Naive thymus-derived CD4-positive, alpha-beta T cell (primary cell): ENCODE data around the gene ANXA10. TPM values are rescaled to one million over a fixed set of nuclear protein-coding genes. Genes with fewer than 3 reads are reported as not detected.
"Not testable (repeated sequence)": the region's sequence is repeated elsewhere in the genome, so short reads cannot be mapped to it uniquely, and the experiment has no call there.

ENCODE experiments used
- ATAC-seq: fragments of 150-1000 bp; cut with Tn5 transposase; 2 replicates; pipeline ENCODE4 v1.10.0; 2021; ENCODE audit warnings: mild to moderate bottlenecking, moderate library complexity
- CTCF ChIA-PET: fragments of 350-600 bp; sonication (Branson Sonifier 250); formaldehyde crosslinking; loops from one replicate; lab custom pipeline; 2021; ENCODE audit warnings: antibody characterized with exemption; lab: Charles Lee
- POLR2A ChIA-PET: fragments of 350-600 bp; sonication (Branson Sonifier 250); formaldehyde crosslinking; loops from one replicate; lab custom pipeline; 2021; ENCODE audit warnings: antibody characterized with exemption, inconsistent platforms; lab: Charles Lee
- DNase-seq, 9 donors: peaks; one replicate each; pipeline versions ENCODE4 v3.0.0 to v3.0.0-alpha.2; 2020 to 2022; ENCODE audit warnings: mixed read lengths in 1 of 9
- H3K27ac ChIP-seq: one replicate; pipeline ENCODE4 v1.7.0; 2013; ENCODE audit warnings: mild to moderate bottlenecking, low read depth, low read length, moderate library complexity
- H3K27me3 ChIP-seq, 2 donors: one replicate each; pipeline ENCODE4 v1.7.0; 2013; ENCODE audit warnings: low read length in 2 of 2, mild to moderate bottlenecking in 2 of 2, moderate library complexity in 2 of 2; ENCODE audit not compliant: control insufficient read depth in 2 of 2, insufficient read depth in 2 of 2
- H3K36me3 ChIP-seq, 3 experiments: 1 replicate in 2 of 3; 2 replicates in 1 of 3; pipeline ENCODE4 v1.7.0; 2013; ENCODE audit warnings: low read length in 3 of 3, mild to moderate bottlenecking in 3 of 3, moderate library complexity in 1 of 3; ENCODE audit not compliant: insufficient read depth in 3 of 3, control insufficient read depth in 2 of 3
- H3K4me1 ChIP-seq, 2 donors: one replicate each; pipeline ENCODE4 v1.7.0; 2013; ENCODE audit warnings: low read length in 2 of 2, mild to moderate bottlenecking in 2 of 2, moderate library complexity in 1 of 2; ENCODE audit not compliant: control insufficient read depth in 2 of 2, insufficient read depth in 2 of 2
- H3K4me3 ChIP-seq: 2 replicates; pipeline ENCODE4 v1.7.0; 2013; ENCODE audit warnings: mild to moderate bottlenecking, low read length
- H3K9me3 ChIP-seq, 3 experiments: 1 replicate in 2 of 3; 2 replicates in 1 of 3; pipeline ENCODE4 v1.7.0; 2013; ENCODE audit warnings: low read length in 3 of 3; ENCODE audit not compliant: control insufficient read depth in 2 of 3
- H3K27ac Mint-ChIP-seq, 9 donors: one replicate each; pipeline ENCODE4 v1.8.0; 2020 to 2022; ENCODE audit warnings: mixed read lengths in 9 of 9, mild to moderate bottlenecking in 8 of 9, moderate library complexity in 5 of 9, inconsistent platforms in 2 of 9
- H3K27me3 Mint-ChIP-seq, 5 donors: one replicate each; pipeline ENCODE4 v1.8.0; 2021 to 2022; ENCODE audit warnings: mixed read lengths in 5 of 5, mild to moderate bottlenecking in 1 of 5
- H3K36me3 Mint-ChIP-seq, 5 donors: one replicate each; pipeline ENCODE4 v1.8.0; 2020 to 2022; ENCODE audit warnings: mixed read lengths in 5 of 5, mild to moderate bottlenecking in 3 of 5, inconsistent platforms in 1 of 5
- H3K4me1 Mint-ChIP-seq, 7 donors: one replicate each; pipeline ENCODE4 v1.8.0; 2020 to 2022; ENCODE audit warnings: mixed read lengths in 7 of 7, mild to moderate bottlenecking in 3 of 7, inconsistent platforms in 1 of 7
- H3K4me3 Mint-ChIP-seq, 10 donors: one replicate each; pipeline ENCODE4 v1.8.0; 2020 to 2022; ENCODE audit warnings: mild to moderate bottlenecking in 10 of 10, mixed read lengths in 10 of 10, moderate library complexity in 6 of 10, inconsistent platforms in 2 of 10
- H3K9me3 Mint-ChIP-seq, 11 donors: one replicate each; pipeline ENCODE4 v1.8.0; 2020 to 2022; ENCODE audit warnings: mixed read lengths in 11 of 11, mild to moderate bottlenecking in 4 of 11, inconsistent platforms in 1 of 11, moderate library complexity in 1 of 11
- intact Hi-C, 2 donors: fragments of 100-400 bp; cut with micrococcal nuclease; formaldehyde crosslinking; loops; one replicate each; pipeline ENCODE4 v1.15.1; 2023
- polyA plus RNA-seq, 2 donors: library from polyadenylated mRNA; unstranded; fragments of 300-500 nt; fragmentation: Illumina TruSeq; gene quantifications; one replicate each; pipeline ENCODE4 v1.2.3, GENCODE V29; 2021
- total RNA-seq, 6 experiments: library from RNA in 5 of 6; stranded (reverse) in 5 of 6; gene quantifications; 1 replicate in 5 of 6; 2 replicates in 1 of 6; pipeline ENCODE4 v1.2.3 and lab custom pipeline; 2021 to 2026

ANXA10 gene
- total and polyA plus RNA-seq, 7 experiments from 2014 or later, result not detected

DNA sequence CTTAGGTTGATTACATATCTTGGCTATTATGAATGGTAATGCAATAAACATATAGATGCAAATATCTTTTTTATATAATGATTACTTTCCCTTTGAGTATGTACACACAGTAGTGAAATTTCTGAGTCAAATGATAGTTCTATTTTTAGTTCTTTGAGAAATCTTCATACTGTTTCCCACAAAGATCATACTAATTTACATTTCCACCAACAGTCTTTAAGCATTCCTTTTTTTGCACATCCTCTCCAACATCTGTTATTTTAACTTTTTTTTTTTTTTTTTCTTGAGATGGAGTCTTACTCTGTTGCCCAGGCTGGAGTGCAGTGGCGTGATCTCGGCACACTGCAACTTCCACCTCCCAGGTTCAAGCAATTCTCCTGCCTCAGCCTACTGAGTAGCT, 45.4 kb downstream of the ANXA10 start:
- H3K36me3 Mint-ChIP-seq, H3K4me1 ChIP-seq, DNase-seq, intact Hi-C loops, H3K36me3 ChIP-seq, H3K4me1 Mint-ChIP-seq, H3K27me3 ChIP-seq, CTCF ChIA-PET, H3K27ac ChIP-seq, POLR2A ChIA-PET, H3K27ac Mint-ChIP-seq, H3K27me3 Mint-ChIP-seq, H3K9me3 ChIP-seq, ATAC-seq, H3K4me3 Mint-ChIP-seq, H3K9me3 Mint-ChIP-seq, H3K4me3 ChIP-seq: not testable (repeated sequence)

DNA sequence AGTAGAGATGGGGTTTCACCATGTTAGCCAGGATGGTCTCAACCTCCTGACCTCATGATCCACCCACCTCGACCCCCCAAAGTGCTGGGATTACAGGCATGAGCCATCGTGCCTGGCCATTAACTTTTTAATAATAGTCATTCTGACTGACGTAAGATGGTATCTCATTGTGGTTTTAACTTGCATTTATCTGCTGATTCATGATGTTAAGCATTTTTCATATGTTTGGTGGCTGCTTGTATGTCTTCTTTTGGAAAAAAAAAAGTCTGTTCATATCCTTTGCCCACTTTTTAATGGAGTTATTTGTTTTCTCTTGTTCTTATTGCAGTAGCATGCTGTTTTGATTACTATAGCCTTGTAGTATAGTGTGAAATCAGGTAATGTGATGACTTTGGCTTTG, 45.8 kb downstream of the ANXA10 start:
- Mint-ChIP-seq H3K36me3 (no peaks in the 10 kb centered on the region), H3K4me3 (no peak overlapping the region), H3K4me1 (no peaks in the 10 kb centered on the region), H3K9me3 (peaks cover 0 to 4% (median 0%) of the 10 kb centered on the region in 11 donors), H3K27me3 (peaks cover 0 to 14% (median 3%) of the 10 kb centered on the region in 5 donors), H3K27ac (no peak overlapping the region)
- Histone ChIP-seq H3K27ac (no peak overlapping the region), H3K4me1 (no peaks in the 10 kb centered on the region), H3K27me3 (no peaks in the 10 kb centered on the region), H3K9me3 (no peaks in the 10 kb centered on the region), H3K4me3 (no peak overlapping the region), H3K36me3 (no peaks in the 10 kb centered on the region)
- DNase-seq (no peak), ATAC-seq (no peak)
- ChIA-PET CTCF (no interaction called here), POLR2A (no interaction called here)
- intact Hi-C loops, result no loop called here

DNA sequence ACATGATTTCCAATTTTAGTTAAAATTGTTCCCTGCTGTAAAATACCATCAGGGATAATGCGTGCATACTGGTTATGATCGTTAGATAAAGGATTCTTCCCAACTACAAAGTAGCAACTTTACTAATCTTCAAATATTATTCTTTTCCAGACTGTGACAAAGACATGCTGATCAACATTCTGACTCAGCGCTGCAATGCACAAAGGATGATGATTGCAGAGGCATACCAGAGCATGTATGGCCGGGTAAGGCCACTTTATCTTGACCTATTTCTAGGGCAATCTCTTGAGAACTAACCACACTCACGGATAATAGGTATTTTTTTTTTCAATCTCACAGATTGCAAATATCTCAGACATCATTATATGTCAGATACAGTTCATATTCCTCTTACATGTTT, 47.0 kb downstream of the ANXA10 start:
- H3K4me1 Mint-ChIP-seq, result no peaks in the 10 kb centered on the region
- POLR2A ChIA-PET, result no interaction called here
- no peak for DNase-seq

DNA sequence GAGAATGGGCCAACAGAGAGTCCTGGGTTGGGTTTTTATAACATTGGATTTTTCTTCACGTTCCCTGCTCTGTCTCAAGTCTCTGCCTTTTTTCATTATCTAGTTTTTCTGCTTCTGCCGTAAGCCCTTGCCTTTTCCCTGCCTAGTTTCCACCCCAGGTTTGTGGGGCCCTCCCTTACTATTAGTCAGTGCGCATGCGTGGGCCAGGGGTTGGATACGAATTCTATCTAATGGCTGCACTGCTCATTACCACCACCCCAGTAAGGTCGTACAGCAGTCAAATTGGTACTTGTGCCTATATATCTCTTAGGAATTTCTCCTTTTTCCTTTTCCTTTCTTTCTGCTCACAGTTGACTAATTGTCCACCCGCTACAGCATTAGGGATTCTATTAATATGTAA, 49.4 kb downstream of the ANXA10 start:
- no peak overlapping the region for H3K27ac Mint-ChIP-seq
- CTCF ChIA-PET, result no interaction called here
- no peak overlapping the region for H3K27ac ChIP-seq

More for the DNA sequence above, 47.0 kb downstream of the ANXA10 start:
- ATAC-seq, result no peak
- Mint-ChIP-seq H3K27ac (no peak overlapping the region), H3K4me3 (no peak overlapping the region), H3K36me3 (no peaks in the 10 kb centered on the region), H3K9me3 (peaks cover 0 to 4% (median 0%) of the 10 kb centered on the region in 11 donors), H3K27me3 (peaks cover 0 to 16% (median 3%) of the 10 kb centered on the region in 5 donors)
- intact Hi-C loops, result no loop called here
- no peak overlapping the region for H3K27ac ChIP-seq
- H3K9me3 ChIP-seq, result no peaks in the 10 kb centered on the region
- H3K36me3 ChIP-seq, result no peaks in the 10 kb centered on the region
- CTCF ChIA-PET, result interaction anchor here (0.8 kb wide), 1 partner anchor 14 kb away, joined by 3 read pairs; no protein-coding TSS in a partner anchor
- H3K4me1 ChIP-seq, result no peaks in the 10 kb centered on the region
- no peaks in the 10 kb centered on the region for H3K27me3 ChIP-seq
- no peak overlapping the region for H3K4me3 ChIP-seq

DNA sequence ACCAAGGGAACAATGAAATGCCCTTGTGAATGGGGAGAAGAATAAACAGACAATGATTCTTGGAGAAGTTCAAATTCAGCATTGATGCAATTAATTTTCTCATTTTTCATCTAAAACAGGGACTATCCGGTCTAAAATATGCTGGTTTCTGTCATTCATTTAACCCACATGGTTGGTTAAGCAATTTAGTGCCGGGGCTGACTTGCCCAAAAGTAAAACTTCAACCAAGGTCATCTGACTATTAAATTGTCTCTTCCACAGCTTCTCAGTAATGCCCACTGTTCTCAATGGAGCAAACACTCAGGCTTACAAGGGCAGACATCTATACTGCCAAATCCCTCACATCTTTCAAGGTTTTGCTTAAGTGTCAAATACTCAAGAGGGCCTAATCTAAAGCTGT, 51.3 kb downstream of the ANXA10 start:
- Mint-ChIP-seq H3K4me1 (no peaks in the 10 kb centered on the region), H3K27me3 (peaks cover 0 to 16% (median 0%) of the 10 kb centered on the region in 5 donors), H3K9me3 (no peaks in the 10 kb centered on the region), H3K4me3 (no peak overlapping the region), H3K36me3 (no peaks in the 10 kb centered on the region), H3K27ac (no peak overlapping the region)
- Histone ChIP-seq H3K9me3 (no peaks in the 10 kb centered on the region), H3K4me1 (no peaks in the 10 kb centered on the region), H3K27ac (no peak overlapping the region), H3K4me3 (no peak overlapping the region), H3K36me3 (no peaks in the 10 kb centered on the region), H3K27me3 (no peaks in the 10 kb centered on the region)
- ChIA-PET CTCF (interaction anchor here (1.2 kb wide), 1 partner anchor 11 kb away, joined by 3 read pairs; no protein-coding TSS in a partner anchor), POLR2A (no interaction called here)
- intact Hi-C loops, result no loop called here
- DNase-seq (no peak), ATAC-seq (no peak)

More for the DNA sequence above, 49.4 kb downstream of the ANXA10 start:
- DNase-seq, result no peak
- no peaks in the 10 kb centered on the region for H3K9me3 ChIP-seq
- Mint-ChIP-seq H3K9me3 (peaks cover 0 to 4% (median 0%) of the 10 kb centered on the region in 11 donors), H3K4me3 (no peak overlapping the region), H3K4me1 (no peaks in the 10 kb centered on the region), H3K36me3 (no peaks in the 10 kb centered on the region), H3K27me3 (peaks cover 0 to 16% (median 0%) of the 10 kb centered on the region in 5 donors)
- H3K4me3 ChIP-seq, result no peak overlapping the region
- H3K4me1 ChIP-seq, result no peaks in the 10 kb centered on the region
- ATAC-seq, result no peak
- POLR2A ChIA-PET, result no interaction called here
- no peaks in the 10 kb centered on the region for H3K36me3 ChIP-seq
- no peaks in the 10 kb centered on the region for H3K27me3 ChIP-seq
- intact Hi-C loops, result no loop called here

DNA sequence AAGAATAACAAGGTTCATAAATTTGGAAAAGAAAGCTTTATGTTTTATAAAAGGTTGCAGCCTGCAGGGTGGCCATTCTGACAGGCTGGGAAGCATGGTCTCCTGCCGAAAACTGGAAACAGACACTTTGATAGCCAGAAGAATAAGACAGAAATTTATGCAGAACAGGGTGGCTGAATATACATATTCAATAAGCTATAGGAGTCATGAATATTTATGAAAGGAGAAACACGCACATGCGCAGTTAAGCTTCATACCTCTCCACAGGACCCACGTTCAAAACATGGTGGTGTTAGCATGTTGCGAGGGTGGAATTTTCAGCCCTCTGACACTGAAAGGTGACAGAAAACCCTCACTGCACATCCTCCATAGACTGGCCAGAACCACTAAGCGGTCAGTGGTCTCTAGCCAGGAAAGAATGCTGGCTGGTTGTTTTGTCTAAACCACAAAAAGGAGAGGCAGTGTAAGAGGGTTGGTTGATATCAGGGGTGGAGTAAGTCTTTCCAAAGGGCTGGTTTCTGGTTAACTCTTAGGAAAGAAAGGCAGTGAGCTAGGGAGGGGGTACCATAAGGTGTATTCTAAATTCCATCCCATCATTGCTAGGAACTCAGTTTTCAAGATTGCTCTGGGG, 58.2 kb downstream of the ANXA10 start:
- DNase-seq (no peak), ATAC-seq (no peak)
- intact Hi-C loops, result no loop called here
- no peak overlapping the region for H3K27ac Mint-ChIP-seq
- ChIA-PET POLR2A (no interaction called here), CTCF (no interaction called here)
- H3K36me3 Mint-ChIP-seq, result no peaks in the 10 kb centered on the region
- Histone ChIP-seq H3K4me3 (no peak overlapping the region), H3K27me3 (no peaks in the 10 kb centered on the region), H3K27ac (no peak overlapping the region), H3K4me1 (no peaks in the 10 kb centered on the region), H3K9me3 (no peaks in the 10 kb centered on the region), H3K36me3 (no peaks in the 10 kb centered on the region)
- no peaks in the 10 kb centered on the region for H3K9me3 Mint-ChIP-seq
- H3K4me1 Mint-ChIP-seq, result peaks cover 0 to 9% (median 5%) of the 10 kb centered on the region in 7 donors
- no peak overlapping the region for H3K4me3 Mint-ChIP-seq
- H3K27me3 Mint-ChIP-seq, result peaks cover 0 to 6% (median 4%) of the 10 kb centered on the region in 5 donors

DNA sequence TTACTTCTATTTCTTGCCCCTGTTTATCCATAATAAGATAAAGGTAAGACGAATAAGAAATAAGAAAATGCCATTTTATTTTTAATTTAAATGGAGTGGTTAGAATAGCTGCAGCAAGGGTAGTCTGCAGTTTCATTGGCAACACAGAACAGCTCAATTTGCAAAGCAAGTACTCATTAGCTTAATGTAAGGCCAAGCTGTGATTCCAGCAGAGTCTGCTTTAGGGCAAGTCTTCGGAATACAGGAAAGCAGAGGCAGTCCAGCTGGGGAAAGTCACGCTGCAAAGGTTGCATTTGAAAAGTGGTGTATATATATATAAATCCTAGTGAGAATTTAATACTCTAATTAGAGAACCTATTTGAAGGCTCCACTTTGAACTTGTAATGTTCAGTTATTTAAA, 59.0 kb downstream of the ANXA10 start:
- Mint-ChIP-seq H3K9me3 (no peaks in the 10 kb centered on the region), H3K27ac (no peak overlapping the region), H3K4me1 (peaks cover 0 to 9% (median 5%) of the 10 kb centered on the region in 7 donors), H3K36me3 (no peaks in the 10 kb centered on the region), H3K4me3 (no peak overlapping the region), H3K27me3 (peaks cover 0 to 6% (median 4%) of the 10 kb centered on the region in 5 donors)
- POLR2A ChIA-PET, result no interaction called here
- ATAC-seq (no peak), DNase-seq (no peak)
- intact Hi-C loops, result no loop called here
- Histone ChIP-seq H3K27ac (no peak overlapping the region), H3K9me3 (no peaks in the 10 kb centered on the region), H3K36me3 (no peaks in the 10 kb centered on the region), H3K4me3 (no peak overlapping the region), H3K27me3 (no peaks in the 10 kb centered on the region), H3K4me1 (no peaks in the 10 kb centered on the region)
- CTCF ChIA-PET, result no interaction called here
